Measurements from ENCODE around the gene ANKS4B. TPM values are rescaled to one million over a fixed set of nuclear protein-coding genes. Genes with fewer than 3 reads are reported as not detected.

ANKS4B gene
- total and polyA plus RNA-seq, 2 experiments from 2014 or later, result not detected

DNA sequence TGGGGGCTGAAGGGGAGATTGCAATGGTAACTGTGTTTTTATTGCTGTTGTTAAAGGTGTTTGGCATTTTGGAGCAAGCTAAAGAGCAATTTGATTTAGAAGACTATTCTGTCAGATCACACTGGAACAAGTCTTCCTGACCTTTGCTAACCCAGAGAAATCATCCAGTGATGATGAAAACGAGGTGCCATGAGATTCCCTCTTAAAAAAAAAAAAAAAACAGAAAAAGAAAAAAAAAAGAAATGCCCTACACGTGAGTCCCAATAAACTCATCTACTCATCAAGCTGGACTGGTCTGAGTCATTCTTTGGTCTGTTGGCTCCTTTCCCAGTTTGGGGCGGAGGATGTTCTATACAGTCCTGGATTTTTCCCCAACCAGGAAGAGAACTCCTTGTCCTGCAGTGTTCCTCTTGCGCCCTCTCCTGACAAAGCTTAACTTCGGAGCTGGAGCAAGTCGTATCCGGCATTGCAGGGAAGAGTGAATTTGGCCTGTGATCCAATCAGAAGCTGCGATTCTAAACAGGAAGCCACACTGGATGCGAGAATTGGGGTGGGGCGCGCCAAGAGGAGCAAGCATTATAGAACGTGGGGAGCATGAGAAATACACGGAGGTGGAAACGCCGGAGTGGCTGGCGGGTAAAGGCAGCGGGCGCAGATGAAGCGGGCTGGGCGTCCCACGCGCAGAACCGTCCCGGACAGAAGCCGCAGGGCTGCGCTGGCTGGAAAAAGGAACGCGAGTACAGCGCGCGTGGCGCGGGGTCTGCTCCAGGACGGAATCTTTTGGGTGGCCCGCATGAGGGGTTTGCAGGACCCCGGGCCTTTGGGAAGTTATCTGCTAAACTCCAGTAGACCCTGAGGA, 67.0 kb downstream of the ANKS4B start:
- no peaks in the 10 kb centered on the region for H3K36me3 ChIP-seq (ENCODE audit: low read depth)
- peak overlapping the region; percentile 85 for H3K9ac ChIP-seq
- WGBS, 2 experiments (ENCODE audit: low coverage in 1 of 2, low lambda C conversion rate in 2 of 2, missing lambda C conversion rate in 2 of 2), result 1% methylated on average over 36 of the region's 36 CpGs
- in situ Hi-C loops (cut with MboI), result no loop called here
- peaks cover 16% of the 10 kb centered on the region for H3F3A ChIP-seq (ENCODE audit: insufficient read depth)
- H3K9me2 ChIP-seq (ENCODE audit: insufficient read depth), result no peaks in the 10 kb centered on the region
- DNase-seq, result peak; percentile 100
- H2AFZ ChIP-seq, result peak overlapping the region; percentile 95
- peak overlapping the region; percentile 63 for H3K27ac ChIP-seq
- H3K4me1 ChIP-seq (ENCODE audit: insufficient read depth), result peaks cover 27% of the 10 kb centered on the region
- H3K4me2 ChIP-seq (ENCODE audit: unreplicated experiment), result peak overlapping the region; percentile 89
- H4K20me1 ChIP-seq (ENCODE audit: insufficient read depth), result no peaks in the 10 kb centered on the region
- H3K79me2 ChIP-seq (ENCODE audit: insufficient read depth), result peaks cover 12% of the 10 kb centered on the region; the same call in 1 of the 2 replicates
- H3K27me3 ChIP-seq (replicated peaks; ENCODE audit: insufficient read depth), result no peaks in the 10 kb centered on the region
- peak overlapping the region; percentile 90 for H3K4me3 ChIP-seq
- TF ChIP-seq EZH2 (IDR thresholded peaks at IDR 0.05; ENCODE audit: insufficient read depth, poor library complexity, severe bottlenecking) (no peak), EZH2phosphoT487 (IDR thresholded peaks at IDR 0.05; ENCODE audit: insufficient read depth, low read depth) (no peak)
- no peaks in the 10 kb centered on the region for H3K9me3 ChIP-seq (ENCODE audit: low read depth)

GRCh38 chr16:21301168-21301894, 67.8 kb downstream of the ANKS4B start:
- Histone ChIP-seq H3K27ac (peak overlapping the region; percentile 63), H3K36me3 (ENCODE audit: low read depth) (no peaks in the 10 kb centered on the region), H3K9me3 (ENCODE audit: low read depth) (no peaks in the 10 kb centered on the region), H3K4me2 (ENCODE audit: unreplicated experiment) (peak overlapping the region; percentile 89), H3K79me2 (ENCODE audit: insufficient read depth) (peaks cover 12% of the 10 kb centered on the region; the same call in 1 of the 2 replicates), H3K4me1 (ENCODE audit: insufficient read depth) (peaks cover 21% of the 10 kb centered on the region), H3K27me3 (replicated peaks; ENCODE audit: insufficient read depth) (no peaks in the 10 kb centered on the region), H4K20me1 (ENCODE audit: insufficient read depth) (no peaks in the 10 kb centered on the region), H3K9me2 (ENCODE audit: insufficient read depth) (no peaks in the 10 kb centered on the region), H3K9ac (peak overlapping the region; percentile 85), H3K4me3 (peak overlapping the region; percentile 90), H2AFZ (peak overlapping the region; percentile 95), H3F3A (ENCODE audit: insufficient read depth) (peaks cover 10% of the 10 kb centered on the region)
- in situ Hi-C loops (cut with MboI), result no loop called here
- 1 to 2% methylated on average over 34 to 41 of the region's 60 CpGs for WGBS, 2 experiments (ENCODE audit: low coverage in 1 of 2, low lambda C conversion rate in 2 of 2, missing lambda C conversion rate in 2 of 2)
- DNase-seq, result peak; percentile 85
- TF ChIP-seq EZH2 (IDR thresholded peaks at IDR 0.05; ENCODE audit: insufficient read depth, poor library complexity, severe bottlenecking) (no peak), EZH2phosphoT487 (IDR thresholded peaks at IDR 0.05; ENCODE audit: insufficient read depth, low read depth) (no peak)

- H3K4me3 ChIP-seq, result peak overlapping the region; percentile 90
- peak overlapping the region; percentile 89 for H3K4me2 ChIP-seq (ENCODE audit: unreplicated experiment)
- in situ Hi-C loops (cut with MboI), result no loop called here
- peaks cover 12% of the 10 kb centered on the region; the same call in 1 of the 2 replicates for H3K79me2 ChIP-seq (ENCODE audit: insufficient read depth)
- H3K9me2 ChIP-seq (ENCODE audit: insufficient read depth), result no peaks in the 10 kb centered on the region
- no peak for DNase-seq
- H3K4me1 ChIP-seq (ENCODE audit: insufficient read depth), result peaks cover 20% of the 10 kb centered on the region
- H3F3A ChIP-seq (ENCODE audit: insufficient read depth), result peaks cover 10% of the 10 kb centered on the region
- no peaks in the 10 kb centered on the region for H4K20me1 ChIP-seq (ENCODE audit: insufficient read depth)
- WGBS, 2 experiments (ENCODE audit: low coverage in 1 of 2, low lambda C conversion rate in 2 of 2, missing lambda C conversion rate in 2 of 2), result 1 to 5% methylated on average over 12 to 17 of the region's 17 CpGs
- H3K9me3 ChIP-seq (ENCODE audit: low read depth), result no peaks in the 10 kb centered on the region
- peak overlapping the region; percentile 85 for H3K9ac ChIP-seq
- H3K27me3 ChIP-seq (replicated peaks; ENCODE audit: insufficient read depth), result no peaks in the 10 kb centered on the region
- H3K27ac ChIP-seq, result peak overlapping the region; percentile 90
- no peak for TF ChIP-seq EZH2 (IDR thresholded peaks at IDR 0.05; ENCODE audit: insufficient read depth, poor library complexity, severe bottlenecking)
- TF ChIP-seq EZH2phosphoT487 (IDR thresholded peaks at IDR 0.05; ENCODE audit: insufficient read depth, low read depth), result no peak
- peak overlapping the region; percentile 95 for H2AFZ ChIP-seq
- H3K36me3 ChIP-seq (ENCODE audit: low read depth), result no peaks in the 10 kb centered on the region
Measured at GRCh38 chr16:21301895-21302291, 68.4 kb downstream of the ANKS4B start.

GRCh38 chr16:21302454-21302853, 69.0 kb downstream of the ANKS4B start:
- no peaks in the 10 kb centered on the region for H3K36me3 ChIP-seq (ENCODE audit: low read depth)
- peaks cover 12% of the 10 kb centered on the region; the same call in 1 of the 2 replicates for H3K79me2 ChIP-seq (ENCODE audit: insufficient read depth)
- WGBS, 2 experiments (ENCODE audit: low coverage in 1 of 2, low lambda C conversion rate in 2 of 2, missing lambda C conversion rate in 2 of 2), result 2 to 11% methylated on average over 3 of the region's 3 CpGs
- TF ChIP-seq EZH2 (IDR thresholded peaks at IDR 0.05; ENCODE audit: insufficient read depth, poor library complexity, severe bottlenecking) (no peak), EZH2phosphoT487 (IDR thresholded peaks at IDR 0.05; ENCODE audit: insufficient read depth, low read depth) (no peak)
- peak overlapping the region; percentile 85 for H3K9ac ChIP-seq
- DNase-seq, result peak; percentile 21
- no peaks in the 10 kb centered on the region for H3K9me3 ChIP-seq (ENCODE audit: low read depth)
- H3K27me3 ChIP-seq (replicated peaks; ENCODE audit: insufficient read depth), result no peaks in the 10 kb centered on the region
- H2AFZ ChIP-seq, result peak overlapping the region; percentile 95
- peak overlapping the region; percentile 90 for H3K27ac ChIP-seq
- in situ Hi-C loops (cut with MboI), result no loop called here
- H3K9me2 ChIP-seq (ENCODE audit: insufficient read depth), result no peaks in the 10 kb centered on the region
- H3K4me1 ChIP-seq (ENCODE audit: insufficient read depth), result peaks cover 20% of the 10 kb centered on the region
- H3K4me3 ChIP-seq, result peak overlapping the region; percentile 90
- peak overlapping the region; percentile 89 for H3K4me2 ChIP-seq (ENCODE audit: unreplicated experiment)
- peaks cover 10% of the 10 kb centered on the region for H3F3A ChIP-seq (ENCODE audit: insufficient read depth)
- no peaks in the 10 kb centered on the region for H4K20me1 ChIP-seq (ENCODE audit: insufficient read depth)
